Duodenal mucosa (tissue), 2 donors: ENCODE measurements around the gene FGF22.

ENCODE experiments used
- H3K27ac ChIP-seq: one replicate; pipeline ENCODE4 v1.7.0; 2013; ENCODE audit warnings: low read depth, low read length
- H3K27me3 ChIP-seq, 2 donors: one replicate each; pipeline ENCODE4 v1.7.0; 2013; ENCODE audit warnings: low read length in 2 of 2, control low read depth in 1 of 2; ENCODE audit not compliant: insufficient read depth in 2 of 2, control insufficient read depth in 1 of 2
- H3K36me3 ChIP-seq, 2 donors: one replicate each; pipeline ENCODE4 v1.7.0; 2013; ENCODE audit warnings: low read length in 2 of 2, control low read depth in 1 of 2; ENCODE audit not compliant: insufficient read depth in 2 of 2, control insufficient read depth in 1 of 2
- H3K4me1 ChIP-seq, 2 donors: one replicate each; pipeline ENCODE4 v1.7.0; 2013; ENCODE audit warnings: low read length in 2 of 2, control low read depth in 1 of 2; ENCODE audit not compliant: insufficient read depth in 2 of 2, control insufficient read depth in 1 of 2
- H3K4me3 ChIP-seq, 2 donors: one replicate each; pipeline ENCODE4 v1.7.0; 2013; ENCODE audit warnings: low read length in 2 of 2, low read depth in 1 of 2
- H3K9ac ChIP-seq, 2 donors: one replicate each; pipeline ENCODE4 v1.7.0; 2013; ENCODE audit warnings: low read length in 2 of 2, low read depth in 1 of 2
- H3K9me3 ChIP-seq, 2 donors: one replicate each; pipeline ENCODE4 v1.7.0; 2013; ENCODE audit warnings: low read length in 2 of 2, control low read depth in 1 of 2; ENCODE audit not compliant: control insufficient read depth in 1 of 2

Gene FGF22

DNA sequence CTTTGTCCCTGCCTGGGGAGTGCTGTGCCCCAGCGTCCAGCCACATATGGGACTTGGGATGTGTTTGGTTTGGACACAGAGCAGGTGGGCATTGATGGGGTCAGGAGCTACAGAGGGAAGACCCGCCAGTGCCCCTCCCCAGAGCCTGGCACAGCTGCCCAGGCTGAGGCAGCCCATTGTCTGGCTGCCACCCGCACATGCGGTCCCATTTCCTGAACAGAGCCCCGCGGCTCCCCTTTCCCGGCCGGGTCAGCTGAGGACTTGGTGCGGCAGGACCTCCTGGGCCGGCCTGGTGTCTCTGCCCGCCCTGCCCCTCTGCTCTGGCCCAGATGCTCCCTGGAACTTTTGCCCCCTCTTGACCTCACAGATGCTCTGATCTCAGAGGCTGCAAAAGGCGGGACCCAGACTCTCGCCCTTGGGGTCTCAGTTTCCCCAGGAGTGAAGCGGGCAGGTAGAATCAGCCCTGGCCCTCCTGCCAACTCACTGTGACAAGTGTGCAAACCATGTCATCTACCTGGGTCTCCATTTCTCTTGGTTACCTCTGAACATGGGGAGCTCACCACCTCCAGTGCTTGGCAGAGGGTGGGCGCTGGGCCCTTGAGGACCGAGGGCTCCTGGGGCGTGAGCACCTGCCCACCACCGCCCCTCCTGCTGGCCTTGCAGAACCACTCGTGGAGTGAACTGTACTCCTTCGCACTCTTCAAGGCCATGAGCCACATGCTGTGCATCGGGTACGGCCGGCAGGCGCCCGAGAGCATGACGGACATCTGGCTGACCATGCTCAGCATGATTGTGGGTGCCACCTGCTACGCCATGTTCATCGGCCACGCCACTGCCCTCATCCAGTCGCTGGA lies 32.2 kb upstream of the FGF22 start:
- Histone ChIP-seq H3K27ac (no peak overlapping the region), H3K9ac (no peak overlapping the region), H3K4me1 (peaks cover 8 to 9% of the 10 kb centered on the region in 2 donors), H3K27me3 (peaks cover 7 to 13% of the 10 kb centered on the region in 2 donors), H3K9me3 (no peaks in the 10 kb centered on the region), H3K4me3 (no peak overlapping the region), H3K36me3 (no peaks in the 10 kb centered on the region)

- no peak overlapping the region for H3K27ac ChIP-seq
Measured at GRCh38 chr19:608155-609003, 31.3 kb upstream of the FGF22 start.

DNA sequence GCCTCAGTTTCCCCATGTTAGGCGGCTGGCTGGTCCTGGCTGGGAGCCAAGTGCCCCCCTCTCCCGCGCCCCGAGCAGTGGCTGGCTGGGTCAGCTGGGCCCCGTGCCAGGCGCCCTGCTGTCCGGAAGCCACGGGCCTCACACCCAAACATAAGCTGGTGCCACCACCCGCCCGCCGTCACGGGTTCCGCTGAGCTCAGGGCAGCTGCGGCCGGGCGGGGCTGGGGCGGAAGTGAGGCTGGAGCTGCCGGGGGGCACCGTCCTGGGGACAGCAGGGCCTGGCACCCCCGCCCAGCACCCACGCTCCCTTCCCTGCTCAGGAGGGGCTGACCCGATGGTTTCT lies 30.7 kb upstream of the FGF22 start:
- Histone ChIP-seq H3K36me3 (no peaks in the 10 kb centered on the region), H3K4me3 (no peak overlapping the region), H3K9ac (no peak overlapping the region), H3K27ac (no peak overlapping the region), H3K4me1 (peaks cover 8 to 9% of the 10 kb centered on the region in 2 donors), H3K9me3 (no peaks in the 10 kb centered on the region), H3K27me3 (peaks cover 7 to 13% of the 10 kb centered on the region in 2 donors)

More at GRCh38 chr19:608155-609003, 31.3 kb upstream of the FGF22 start:
- peaks cover 8 to 9% of the 10 kb centered on the region in 2 donors for H3K4me1 ChIP-seq
- no peaks in the 10 kb centered on the region for H3K9me3 ChIP-seq
- no peaks in the 10 kb centered on the region for H3K36me3 ChIP-seq
- no peak overlapping the region for H3K4me3 ChIP-seq
- H3K27me3 ChIP-seq = peaks cover 7 to 13% of the 10 kb centered on the region in 2 donors
- no peak overlapping the region for H3K9ac ChIP-seq

DNA sequence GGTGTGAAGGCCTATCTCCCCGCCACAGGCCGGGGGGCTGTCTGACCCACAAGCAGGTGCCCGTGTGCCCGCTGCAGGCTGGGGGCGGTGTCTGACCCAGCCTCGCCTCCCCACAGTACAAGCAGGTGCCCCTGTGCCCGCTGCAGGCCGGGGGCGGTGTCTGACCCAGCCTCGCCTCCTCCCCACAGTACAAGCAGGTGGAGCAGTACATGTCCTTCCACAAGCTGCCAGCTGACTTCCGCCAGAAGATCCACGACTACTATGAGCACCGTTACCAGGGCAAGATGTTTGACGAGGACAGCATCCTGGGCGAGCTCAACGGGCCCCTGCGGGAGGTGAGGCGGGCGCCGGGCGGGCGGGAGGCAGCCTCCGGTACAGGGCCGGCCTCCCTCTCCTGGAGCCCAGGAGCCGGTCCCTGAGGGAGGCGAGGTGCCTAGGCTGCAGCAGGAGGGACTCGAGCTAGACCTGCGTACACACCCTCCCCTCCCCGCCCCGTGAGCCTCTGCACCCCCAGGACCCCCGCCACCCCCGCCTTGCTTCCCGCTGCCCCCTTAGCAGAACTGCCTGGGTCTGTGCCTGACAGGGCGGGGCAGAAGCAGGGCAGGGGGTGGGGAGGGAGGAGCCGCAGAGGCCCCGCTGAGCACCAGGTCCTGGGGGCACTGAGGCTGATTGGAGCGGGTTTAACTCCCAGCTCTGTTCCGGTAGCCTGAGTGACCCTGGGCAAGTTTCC lies 29.4 kb upstream of the FGF22 start:
- H3K4me3 ChIP-seq = peak overlapping the region; percentile 31 to 46
- peaks cover 7 to 13% of the 10 kb centered on the region in 2 donors for H3K27me3 ChIP-seq
- peak overlapping the region in 1 of 2 donors; percentile 49 for H3K9ac ChIP-seq
- no peaks in the 10 kb centered on the region for H3K36me3 ChIP-seq
- H3K9me3 ChIP-seq = no peaks in the 10 kb centered on the region
- H3K27ac ChIP-seq = no peak overlapping the region
- peaks cover 8 to 9% of the 10 kb centered on the region in 2 donors for H3K4me1 ChIP-seq

GRCh38 chr19:610801-611480 lies 28.7 kb upstream of the FGF22 start:
- peaks cover 8 to 9% of the 10 kb centered on the region in 2 donors for H3K4me1 ChIP-seq
- H3K4me3 ChIP-seq = peak overlapping the region; percentile 31 to 46
- no peak overlapping the region for H3K27ac ChIP-seq
- peaks cover 7 to 13% of the 10 kb centered on the region in 2 donors for H3K27me3 ChIP-seq
- H3K9me3 ChIP-seq = no peaks in the 10 kb centered on the region
- H3K9ac ChIP-seq = peak overlapping the region in 1 of 2 donors; percentile 49
- H3K36me3 ChIP-seq = no peaks in the 10 kb centered on the region

- peaks cover 7 to 13% of the 10 kb centered on the region in 2 donors for H3K27me3 ChIP-seq
- H3K27ac ChIP-seq = no peak overlapping the region
- H3K36me3 ChIP-seq = no peaks in the 10 kb centered on the region
- H3K9me3 ChIP-seq = no peaks in the 10 kb centered on the region
- H3K4me3 ChIP-seq = peak overlapping the region in 1 of 2 donors; percentile 31
- H3K9ac ChIP-seq = peak overlapping the region in 1 of 2 donors; percentile 49
- peaks cover 8 to 9% of the 10 kb centered on the region in 2 donors for H3K4me1 ChIP-seq
Measured at GRCh38 chr19:611481-611868, 28.2 kb upstream of the FGF22 start.

GRCh38 chr19:612941-613340 lies 26.7 kb upstream of the FGF22 start:
- no peak overlapping the region for H3K4me3 ChIP-seq
- H3K4me1 ChIP-seq = peaks cover 8 to 9% of the 10 kb centered on the region in 2 donors
- peaks cover 0 to 1% of the 10 kb centered on the region in 2 donors for H3K36me3 ChIP-seq
- H3K9me3 ChIP-seq = no peaks in the 10 kb centered on the region
- H3K27ac ChIP-seq = no peak overlapping the region
- H3K9ac ChIP-seq = no peak overlapping the region
- H3K27me3 ChIP-seq = peaks cover 7 to 13% of the 10 kb centered on the region in 2 donors

GRCh38 chr19:613732-614567 lies 25.7 kb upstream of the FGF22 start:
- Histone ChIP-seq H3K9ac (no peak overlapping the region), H3K4me3 (no peak overlapping the region), H3K4me1 (peaks cover 8 to 9% of the 10 kb centered on the region in 2 donors), H3K27me3 (peaks cover 7 to 13% of the 10 kb centered on the region in 2 donors), H3K36me3 (peaks cover 6 to 11% of the 10 kb centered on the region in 2 donors), H3K9me3 (no peaks in the 10 kb centered on the region), H3K27ac (no peak overlapping the region)

GRCh38 chr19:615619-616018 lies 24.1 kb upstream of the FGF22 start:
- Histone ChIP-seq H3K9me3 (no peaks in the 10 kb centered on the region), H3K36me3 (peaks cover 14 to 26% of the 10 kb centered on the region in 2 donors), H3K4me3 (no peak overlapping the region), H3K27me3 (peaks cover 7 to 11% of the 10 kb centered on the region in 2 donors), H3K9ac (no peak overlapping the region), H3K27ac (no peak overlapping the region), H3K4me1 (peaks cover 7 to 9% of the 10 kb centered on the region in 2 donors)
